ENCODE results near the gene CDS2.

The CDS2 gene

GRCh38 chr20:5113615-5113986 is 13.2 kb upstream of the CDS2 start:
- peak overlapping the region; percentile 82 for H3K27ac ChIP-seq (ENCODE audit: extremely low read depth, low read depth, low read length)
- H3K36me3 ChIP-seq (ENCODE audit: control insufficient read depth in 2 of 2, insufficient read depth in 1 of 2, low read length in 2 of 2) = peaks cover 74 to 75% of the 10 kb centered on the region in 2 experiments
- 0 out of 2 replicates have a peak, but pooled peaks have one; percentile 5 for TF ChIP-seq BCL11A (tag by site-specific recombination; IDR thresholded peaks at IDR 0.05; ENCODE audit: low read depth)
- peak; percentile 10; the same call in 1 of the 2 replicates for TF ChIP-seq ZBTB17 (tag by site-specific recombination; IDR thresholded peaks at IDR 0.05)
- 0 out of 2 replicates have a peak, but pooled peaks have one; percentile 14 for TF ChIP-seq ZNF664 (tag by site-specific recombination; IDR thresholded peaks at IDR 0.05)
- no peak for TF ChIP-seq ZNF112 (tag by site-specific recombination; IDR thresholded peaks at IDR 0.05)
- CTCF ChIA-PET = interaction anchor here (0.6 to 1.0 kb wide), 2 partner anchors 18 to 371 kb away, joined by 3 to 4 read pairs; no protein-coding TSS in a partner anchor
- H3K4me1 ChIP-seq (ENCODE audit: control insufficient read depth, insufficient read depth, low read length) = peaks cover 7% of the 10 kb centered on the region; the same call in 1 of the 2 replicates
- H3K9me3 ChIP-seq (ENCODE audit: control insufficient read depth, insufficient read depth, low read depth, low read length) = no peaks in the 10 kb centered on the region
- peak overlapping the region; percentile 81 for H3K4me3 ChIP-seq (ENCODE audit: low read depth, low read length)
- POLR2A ChIA-PET = no interaction called here

GRCh38 chr20:5114403-5114802 is 12.4 kb upstream of the CDS2 start:
- CTCF ChIA-PET = interaction anchor here (0.7 to 2.7 kb wide), 4 partner anchors 17 to 1953 kb away, joined by 3 to 11 read pairs (median 4); no protein-coding TSS in a partner anchor
- H3K9me3 ChIP-seq (ENCODE audit: control insufficient read depth, insufficient read depth, low read depth, low read length) = no peaks in the 10 kb centered on the region
- H3K4me1 ChIP-seq (ENCODE audit: control insufficient read depth, insufficient read depth, low read length) = peaks cover 7% of the 10 kb centered on the region; the same call in 1 of the 2 replicates
- TF ChIP-seq, protein P1, sequence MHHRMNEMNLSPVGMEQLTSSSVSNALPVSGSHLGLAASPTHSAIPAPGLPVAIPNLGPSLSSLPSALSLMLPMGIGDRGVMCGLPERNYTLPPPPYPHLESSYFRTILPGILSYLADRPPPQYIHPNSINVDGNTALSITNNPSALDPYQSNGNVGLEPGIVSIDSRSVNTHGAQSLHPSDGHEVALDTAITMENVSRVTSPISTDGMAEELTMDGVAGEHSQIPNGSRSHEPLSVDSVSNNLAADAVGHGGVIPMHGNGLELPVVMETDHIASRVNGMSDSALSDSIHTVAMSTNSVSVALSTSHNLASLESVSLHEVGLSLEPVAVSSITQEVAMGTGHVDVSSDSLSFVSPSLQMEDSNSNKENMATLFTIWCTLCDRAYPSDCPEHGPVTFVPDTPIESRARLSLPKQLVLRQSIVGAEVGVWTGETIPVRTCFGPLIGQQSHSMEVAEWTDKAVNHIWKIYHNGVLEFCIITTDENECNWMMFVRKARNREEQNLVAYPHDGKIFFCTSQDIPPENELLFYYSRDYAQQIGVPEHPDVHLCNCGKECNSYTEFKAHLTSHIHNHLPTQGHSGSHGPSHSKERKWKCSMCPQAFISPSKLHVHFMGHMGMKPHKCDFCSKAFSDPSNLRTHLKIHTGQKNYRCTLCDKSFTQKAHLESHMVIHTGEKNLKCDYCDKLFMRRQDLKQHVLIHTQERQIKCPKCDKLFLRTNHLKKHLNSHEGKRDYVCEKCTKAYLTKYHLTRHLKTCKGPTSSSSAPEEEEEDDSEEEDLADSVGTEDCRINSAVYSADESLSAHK (tag by site-specific recombination; IDR thresholded peaks at IDR 0.05) = 0 out of 2 replicates have a peak, but pooled peaks have one; percentile 8
- TF ChIP-seq ZNF274 (IDR thresholded peaks at IDR 0.05; ENCODE audit: low read length) (no peak), ZNF274 (tag by site-specific recombination; IDR thresholded peaks at IDR 0.05; ENCODE audit: borderline replicate concordance) (no peak)
- POLR2A ChIA-PET = no interaction called here
- peaks cover 68 to 70% of the 10 kb centered on the region in 2 experiments for H3K36me3 ChIP-seq (ENCODE audit: control insufficient read depth in 2 of 2, insufficient read depth in 1 of 2, low read length in 2 of 2)
- no peak overlapping the region for H3K4me3 ChIP-seq (ENCODE audit: low read depth, low read length)
- H3K27ac ChIP-seq (ENCODE audit: extremely low read depth, low read depth, low read length) = no peak overlapping the region

- Histone ChIP-seq H3K36me3 (ENCODE audit: control insufficient read depth in 2 of 2, insufficient read depth in 1 of 2, low read length in 2 of 2) (peaks cover 44 to 54% of the 10 kb centered on the region in 2 experiments), H3K4me3 (ENCODE audit: low read depth, low read length) (peak overlapping the region; percentile 85; the same call in 1 of the 2 replicates), H3K27ac (ENCODE audit: extremely low read depth, low read depth, low read length) (0 out of 2 replicates have a peak overlapping the region, but pooled peaks have one; percentile 17), H3K9me3 (ENCODE audit: control insufficient read depth, insufficient read depth, low read depth, low read length) (no peaks in the 10 kb centered on the region), H3K4me1 (ENCODE audit: control insufficient read depth, insufficient read depth, low read length) (peaks cover 7% of the 10 kb centered on the region; the same call in 1 of the 2 replicates)
- ChIA-PET POLR2A (interaction anchor here (4.0 kb wide), 1 partner anchor 10 kb away, joined by 23 read pairs; the partner anchor contains the start of gene CDS2), CTCF (interaction anchor here (0.7 to 2.7 kb wide), 2 partner anchors 36 to 89 kb away, joined by 3 to 11 read pairs; no protein-coding TSS in a partner anchor)
- TF ChIP-seq ZNF473 (tag by site-specific recombination; IDR thresholded peaks at IDR 0.05) (no peak), ZNF10 (tag by site-specific recombination; IDR thresholded peaks at IDR 0.05) (no peak), HOXA7 (CRISPR knock-in tag; IDR thresholded peaks at IDR 0.05; ENCODE audit: borderline replicate concordance) (no peak), FEZF1 (tag by site-specific recombination; IDR thresholded peaks at IDR 0.05) (no peak), ZNF560 (tag by site-specific recombination; IDR thresholded peaks at IDR 0.05; ENCODE audit: borderline replicate concordance) (no peak), ZNF792 (tag by site-specific recombination; IDR thresholded peaks at IDR 0.05) (no peak), HOXD13 (CRISPR knock-in tag; IDR thresholded peaks at IDR 0.05; ENCODE audit: borderline replicate concordance) (no peak), OSR2 (tag by site-specific recombination; IDR thresholded peaks at IDR 0.05) (no peak), ZBTB26 (tag by site-specific recombination; optimal IDR thresholded peaks at IDR 0.05) (no peak), KLF1 (tag by site-specific recombination; IDR thresholded peaks at IDR 0.05) (no peak)
Measured at GRCh38 chr20:5116875-5117274, 9.9 kb upstream of the CDS2 start.

Data from HEK293 (cell line).